Epithelial cell of proximal tubule (primary cell): ENCODE data around the gene MYBBP1A. TPM values are rescaled to one million over a fixed set of nuclear protein-coding genes. Genes with fewer than 3 reads are reported as not detected.

Experiments
- DNase-seq: peaks from one replicate; pipeline ENCODE4 v3.0.0-alpha.2; 2011; ENCODE audit warnings: low read depth
- H3K4me3 ChIP-seq: 2 replicates; pipeline ENCODE4 v1.5.1; 2011; ENCODE audit warnings: low read depth, mild to moderate bottlenecking, low read length
- total RNA-seq: library from RNA; depleted of rRNA; stranded (reverse); fragments of >200 nt; gene quantifications from 2 replicates; pipeline ENCODE4 v1.2.3, GENCODE V29; 2015
- TF ChIP-seq, protein P1 (sequence below): conservative IDR thresholded peaks from 2 replicates; pipeline ENCODE4 v1.5.1; 2012; ENCODE audit warnings: low read depth, mild to moderate bottlenecking, low read length

Gene MYBBP1A
- total RNA-seq, 1 donor from 2014 or later = 70.9 TPM

DNA sequence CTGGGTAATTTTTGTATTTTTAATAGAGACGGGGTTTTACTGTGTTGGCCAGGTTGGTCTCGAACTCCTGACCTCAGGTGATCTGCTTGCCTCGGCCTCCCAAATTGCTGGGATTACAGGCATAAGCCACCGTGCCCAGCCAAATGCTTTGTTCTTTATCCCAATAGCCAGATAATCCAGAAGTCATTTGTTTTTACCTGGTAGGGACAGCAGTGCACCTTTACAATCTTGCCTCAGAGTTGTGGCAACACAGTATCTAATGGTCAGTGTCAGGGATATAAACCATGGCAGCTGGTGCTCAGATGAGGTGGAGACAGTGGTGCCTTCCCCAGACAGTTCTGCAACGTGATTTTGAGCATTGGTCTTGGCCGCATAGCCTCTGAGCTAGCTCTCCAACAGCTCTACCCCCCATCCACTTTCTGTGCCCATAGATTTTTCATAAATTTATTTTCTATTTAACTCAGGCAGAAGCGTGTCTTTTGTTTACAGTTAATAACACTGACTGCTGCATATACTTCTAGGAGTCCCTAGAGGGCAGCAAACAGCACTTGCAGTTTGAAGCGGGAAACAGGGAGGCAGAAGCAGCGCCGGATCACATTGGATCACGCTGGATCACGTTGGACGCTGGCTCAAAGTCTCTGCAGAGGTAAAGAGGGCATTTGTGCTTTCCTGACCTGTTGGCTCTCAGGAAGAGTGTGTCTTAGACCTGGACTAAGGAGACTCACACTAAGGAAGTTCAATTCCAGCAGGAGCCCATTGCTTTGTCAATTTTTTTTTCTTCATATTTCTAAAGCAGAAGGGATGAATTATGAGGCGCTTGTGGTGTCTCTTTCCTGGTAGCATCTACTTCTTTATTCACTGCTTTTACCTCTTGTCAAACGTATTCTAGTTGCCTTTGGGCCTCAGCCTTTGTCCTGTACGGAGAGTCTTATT lies 10.3 kb upstream of the MYBBP1A start:
- DNase-seq = no peak
- TF ChIP-seq, protein P1, sequence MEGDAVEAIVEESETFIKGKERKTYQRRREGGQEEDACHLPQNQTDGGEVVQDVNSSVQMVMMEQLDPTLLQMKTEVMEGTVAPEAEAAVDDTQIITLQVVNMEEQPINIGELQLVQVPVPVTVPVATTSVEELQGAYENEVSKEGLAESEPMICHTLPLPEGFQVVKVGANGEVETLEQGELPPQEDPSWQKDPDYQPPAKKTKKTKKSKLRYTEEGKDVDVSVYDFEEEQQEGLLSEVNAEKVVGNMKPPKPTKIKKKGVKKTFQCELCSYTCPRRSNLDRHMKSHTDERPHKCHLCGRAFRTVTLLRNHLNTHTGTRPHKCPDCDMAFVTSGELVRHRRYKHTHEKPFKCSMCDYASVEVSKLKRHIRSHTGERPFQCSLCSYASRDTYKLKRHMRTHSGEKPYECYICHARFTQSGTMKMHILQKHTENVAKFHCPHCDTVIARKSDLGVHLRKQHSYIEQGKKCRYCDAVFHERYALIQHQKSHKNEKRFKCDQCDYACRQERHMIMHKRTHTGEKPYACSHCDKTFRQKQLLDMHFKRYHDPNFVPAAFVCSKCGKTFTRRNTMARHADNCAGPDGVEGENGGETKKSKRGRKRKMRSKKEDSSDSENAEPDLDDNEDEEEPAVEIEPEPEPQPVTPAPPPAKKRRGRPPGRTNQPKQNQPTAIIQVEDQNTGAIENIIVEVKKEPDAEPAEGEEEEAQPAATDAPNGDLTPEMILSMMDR = peak; percentile 91
- H3K4me3 ChIP-seq = no peak overlapping the region

DNA sequence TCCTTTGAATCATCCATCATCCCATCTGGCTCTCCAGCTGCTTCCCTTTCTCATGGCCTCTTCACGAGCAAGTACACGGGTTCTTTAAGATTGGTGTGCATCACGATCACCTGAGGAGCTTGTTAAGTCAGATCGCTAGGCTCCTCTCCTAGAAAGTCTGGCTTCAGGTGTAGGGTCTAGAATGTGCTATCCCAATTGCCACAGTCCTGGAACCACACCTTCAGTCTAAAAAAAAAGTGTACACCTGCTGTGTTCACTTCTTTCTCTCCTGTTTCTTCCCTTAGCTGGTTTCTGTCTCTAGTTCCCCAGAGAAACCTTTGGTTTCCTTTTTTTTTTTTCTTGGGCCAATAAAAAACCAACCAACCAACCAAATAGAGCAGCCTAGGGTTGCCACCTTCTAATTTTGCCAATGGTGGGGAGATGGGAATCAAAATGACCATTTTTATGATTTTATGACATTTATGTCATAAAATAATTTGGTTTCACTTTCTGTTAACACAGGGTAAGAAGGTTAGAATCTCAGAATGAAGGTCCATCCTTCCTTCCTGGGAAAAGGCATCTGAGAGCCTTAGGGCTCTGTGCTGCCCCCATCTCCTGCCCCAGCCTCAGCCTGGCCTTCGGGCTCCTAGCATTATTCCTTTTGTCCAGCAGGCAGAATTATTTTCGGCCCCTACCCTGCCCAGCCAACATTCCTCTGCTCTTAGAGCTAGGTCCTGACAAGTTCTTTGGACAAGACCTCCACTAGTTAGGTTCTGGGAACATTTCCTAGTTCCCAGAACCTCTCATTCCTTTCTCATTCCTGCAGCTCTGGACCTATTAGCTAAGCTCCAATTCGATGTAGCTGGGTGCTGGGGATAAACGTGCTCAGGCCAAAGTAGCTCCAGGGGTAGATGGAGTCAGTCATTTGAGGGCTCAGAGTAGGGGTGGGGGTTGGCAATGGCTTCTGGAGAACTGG lies 7.1 kb upstream of the MYBBP1A start:
- no peak for DNase-seq
- TF ChIP-seq, protein P1 = no peak
- no peak overlapping the region for H3K4me3 ChIP-seq

DNA sequence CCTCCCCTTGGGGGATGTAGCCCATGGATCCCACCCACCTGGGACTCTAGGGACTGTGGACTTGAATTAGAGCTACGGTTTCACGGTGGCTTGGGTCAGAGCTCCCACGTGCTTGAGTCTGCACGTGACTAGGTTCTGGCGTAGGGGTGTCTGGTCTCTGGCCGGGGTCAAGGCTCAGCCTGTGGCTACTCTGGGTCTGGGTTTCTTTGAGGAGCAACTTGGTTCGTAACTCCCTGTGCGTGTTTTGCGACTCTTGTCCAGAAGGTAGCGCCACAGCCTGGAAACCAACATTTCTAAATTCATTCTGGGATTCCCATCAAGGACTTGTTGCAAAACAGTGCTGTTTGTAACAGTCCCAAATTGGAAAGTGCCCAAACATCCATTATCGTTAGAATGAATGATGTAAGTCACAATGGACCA lies 5.7 kb upstream of the MYBBP1A start:
- H3K4me3 ChIP-seq = no peak overlapping the region
- DNase-seq = no peak
- TF ChIP-seq, protein P1 = peak; percentile 46

DNA sequence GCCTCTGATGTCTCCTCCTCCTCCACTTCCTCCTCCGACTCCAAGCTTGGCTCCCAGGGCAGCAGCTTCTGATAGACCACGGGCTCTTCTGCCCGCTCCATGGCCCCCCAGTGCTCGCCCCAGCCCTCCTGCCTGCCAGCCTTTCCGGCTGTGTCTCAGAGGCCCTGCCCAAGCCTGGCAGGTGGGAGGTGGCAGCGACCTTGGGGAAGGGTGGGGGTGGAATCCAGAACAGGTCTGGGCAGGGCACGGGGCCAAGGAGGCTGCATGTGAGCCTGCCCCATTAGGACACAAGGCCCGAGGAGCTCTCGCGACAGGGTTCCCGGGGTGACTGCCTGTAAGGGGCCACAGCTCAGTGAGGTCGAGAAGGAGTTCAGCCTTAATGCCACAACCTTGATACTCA lies 5.2 kb upstream of the MYBBP1A start, which contains the start of gene GGT6:
Gene GGT6 (minus strand): TSS at position 157 of the 400 bp plus-strand sequence. CDS start 56 bp downstream, at position 101.
- no peak within 1 kb of the TSS for H3K4me3 ChIP-seq
- TF ChIP-seq, protein P1 = no peak
- DNase-seq = no peak

DNA sequence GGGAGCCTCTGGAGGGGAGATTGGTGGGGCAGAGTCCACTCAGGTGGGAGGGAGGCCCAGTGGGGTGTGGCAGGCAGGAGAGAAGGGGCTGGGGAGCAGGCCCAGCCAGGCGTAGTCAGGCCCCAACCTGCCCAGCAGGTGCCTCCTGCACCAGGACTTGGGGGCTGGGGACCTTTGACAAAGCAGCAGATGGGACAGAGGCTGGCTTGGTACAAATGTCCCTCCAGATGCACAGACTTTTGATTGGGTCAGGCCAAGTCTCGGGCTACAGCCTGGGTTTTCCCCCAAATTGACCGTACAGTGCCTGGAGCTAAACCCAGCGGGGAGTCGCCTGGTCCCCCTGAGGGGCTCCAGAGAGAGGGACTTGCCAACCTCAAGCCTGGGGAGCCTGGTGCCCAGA lies 4.8 kb upstream of the MYBBP1A start:
- no peak overlapping the region for H3K4me3 ChIP-seq
- no peak for DNase-seq
- TF ChIP-seq, protein P1 = no peak

DNA sequence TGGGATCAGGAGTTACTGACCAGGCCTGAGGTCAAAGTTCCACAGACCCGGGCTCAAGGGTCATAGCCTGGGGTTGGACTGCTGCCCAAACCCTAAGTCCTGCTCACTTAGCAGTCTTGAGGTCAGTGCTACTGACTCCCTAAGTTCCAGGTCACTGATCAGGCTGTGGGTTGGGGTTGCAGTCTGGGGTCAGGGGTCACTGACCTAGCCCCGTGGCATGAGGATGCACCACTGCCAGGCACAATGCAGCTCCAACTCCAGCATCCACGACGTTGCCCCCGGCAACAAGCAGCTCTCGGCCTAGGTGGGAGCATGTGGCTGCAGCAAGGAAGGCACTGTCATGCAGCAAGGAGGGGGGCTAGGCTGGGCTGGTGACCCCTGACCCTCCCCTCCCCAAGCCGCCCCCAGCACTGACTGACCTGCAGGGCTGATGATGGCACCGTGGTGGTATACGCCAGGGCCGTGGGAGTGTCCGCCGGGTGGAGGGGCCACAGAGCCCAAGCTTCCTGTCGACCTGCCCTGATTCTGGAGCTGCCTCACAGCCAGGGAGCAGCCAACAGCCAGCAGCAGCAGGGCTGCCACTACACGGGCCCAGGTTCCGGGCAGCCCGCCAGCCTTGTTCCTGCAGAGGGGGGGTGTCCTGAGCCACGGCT lies 4.1 kb upstream of the MYBBP1A start:
- H3K4me3 ChIP-seq = no peak overlapping the region
- no peak for DNase-seq
- TF ChIP-seq, protein P1 = no peak
